Embryonic facial prominence (tissue), 1 donor: ENCODE measurements around the gene SYNPO2.
"Not testable (repeated sequence)": the region's sequence is repeated elsewhere in the genome, so short reads cannot be mapped to it uniquely, and the experiment has no call there.

Source experiments
- DNase-seq: peaks from one replicate; pipeline ENCODE4 v3.0.0-alpha.2; 2016; ENCODE audit errors: extremely low spot score

Gene SYNPO2

GRCh38 chr4:118975449-118976192 lies 87.0 kb downstream of the SYNPO2 start:
- no peak for DNase-seq

- not testable (repeated sequence) for DNase-seq
Measured at GRCh38 chr4:118976193-118976560, 87.5 kb downstream of the SYNPO2 start.

GRCh38 chr4:118977100-118977499 lies 88.4 kb downstream of the SYNPO2 start:
- not testable (repeated sequence) for DNase-seq

GRCh38 chr4:118979712-118980111 lies 91.1 kb downstream of the SYNPO2 start:
- no peak for DNase-seq

GRCh38 chr4:118981171-118981838 lies 92.7 kb downstream of the SYNPO2 start:
- no peak for DNase-seq

GRCh38 chr4:118981839-118982381 lies 93.3 kb downstream of the SYNPO2 start:
- DNase-seq: peak; percentile 76

GRCh38 chr4:118983293-118983692 lies 94.6 kb downstream of the SYNPO2 start:
- no peak for DNase-seq

- no peak for DNase-seq
Measured at GRCh38 chr4:118983831-118984230, 95.2 kb downstream of the SYNPO2 start.

- no peak for DNase-seq
Measured at GRCh38 chr4:118985170-118986000, 96.7 kb downstream of the SYNPO2 start.

GRCh38 chr4:118987959-118988634 lies 99.4 kb downstream of the SYNPO2 start:
- DNase-seq: no peak

GRCh38 chr4:118988635-118988972 lies 100.0 kb downstream of the SYNPO2 start:
- no peak for DNase-seq

- no peak for DNase-seq
Measured at GRCh38 chr4:118989098-118990080, 100.7 kb downstream of the SYNPO2 start.

- DNase-seq: no peak
Measured at GRCh38 chr4:118991686-118992085, 103.0 kb downstream of the SYNPO2 start.

- no peak for DNase-seq
Measured at GRCh38 chr4:118992149-118992548, 103.5 kb downstream of the SYNPO2 start.

GRCh38 chr4:118993333-118993732 lies 104.7 kb downstream of the SYNPO2 start:
- DNase-seq: no peak

GRCh38 chr4:118994030-118994429 lies 105.4 kb downstream of the SYNPO2 start:
- DNase-seq: no peak

- DNase-seq: no peak
Measured at GRCh38 chr4:118995693-118996391, 107.2 kb downstream of the SYNPO2 start.

GRCh38 chr4:118997601-118998000 lies 108.9 kb downstream of the SYNPO2 start:
- DNase-seq: no peak

GRCh38 chr4:118999919-119000318 lies 111.3 kb downstream of the SYNPO2 start:
- DNase-seq: no peak

GRCh38 chr4:119000400-119000799 lies 111.7 kb downstream of the SYNPO2 start:
- no peak for DNase-seq
